ENCODE results near the gene DNAJB2.
"Not testable (repeated sequence)": the region's sequence is repeated elsewhere in the genome, so short reads cannot be mapped to it uniquely, and the experiment has no call there.

DNAJB2 gene

GRCh38 chr2:219308142-219309101 lies 29.3 kb downstream of the DNAJB2 start:
- Histone ChIP-seq H3K27me3 (ENCODE audit: control insufficient read depth, insufficient read depth, low read length) (peaks cover 4% of the 10 kb centered on the region), H3K9ac (peak overlapping the region; percentile 24)
- TF ChIP-seq CTCF (IDR thresholded peaks at IDR 0.05) = no peak

GRCh38 chr2:219309278-219309677 lies 30.1 kb downstream of the DNAJB2 start, which contains the start of gene PTPRN:
PTPRN (minus strand) TSS chr2:219309401; CDS start chr2:219309332, 69 bp downstream.
- Histone ChIP-seq H3K9me3 (ENCODE audit: control insufficient read depth, low read length) (no peaks in the 10 kb centered on the region), H3K36me3 (ENCODE audit: control insufficient read depth, insufficient read depth, low read length) (no peaks in the 10 kb centered on the region), H3K27ac (peak within 1 kb of the TSS; percentile 53), H2AFZ (peak within 1 kb of the TSS; percentile 95), H3K9ac (peak within 1 kb of the TSS; percentile 24), H3K4me1 (no peaks in the 10 kb centered on the region), H3K79me2 (no peaks in the 10 kb centered on the region), H3K4me3 (ENCODE audit: low read depth, low read length) (no peak within 1 kb of the TSS), H3K27me3 (ENCODE audit: control insufficient read depth, insufficient read depth, low read length) (peaks cover 4% of the 10 kb centered on the region), H3K4me2 (ENCODE audit: low read length) (no peak within 1 kb of the TSS)
- TF ChIP-seq CTCF (IDR thresholded peaks at IDR 0.05) = no peak

More at GRCh38 chr2:219308142-219309101, 29.3 kb downstream of the DNAJB2 start:
- peak overlapping the region; percentile 95 for H2AFZ ChIP-seq
- H3K4me1 ChIP-seq = no peaks in the 10 kb centered on the region
- H3K9me3 ChIP-seq (ENCODE audit: control insufficient read depth, low read length) = no peaks in the 10 kb centered on the region
- peak overlapping the region; percentile 53 for H3K27ac ChIP-seq
- no peak overlapping the region for H3K4me3 ChIP-seq (ENCODE audit: low read depth, low read length)
- no peaks in the 10 kb centered on the region for H3K36me3 ChIP-seq (ENCODE audit: control insufficient read depth, insufficient read depth, low read length)
- no peak overlapping the region for H3K4me2 ChIP-seq (ENCODE audit: low read length)
- no peaks in the 10 kb centered on the region for H3K79me2 ChIP-seq

DNA sequence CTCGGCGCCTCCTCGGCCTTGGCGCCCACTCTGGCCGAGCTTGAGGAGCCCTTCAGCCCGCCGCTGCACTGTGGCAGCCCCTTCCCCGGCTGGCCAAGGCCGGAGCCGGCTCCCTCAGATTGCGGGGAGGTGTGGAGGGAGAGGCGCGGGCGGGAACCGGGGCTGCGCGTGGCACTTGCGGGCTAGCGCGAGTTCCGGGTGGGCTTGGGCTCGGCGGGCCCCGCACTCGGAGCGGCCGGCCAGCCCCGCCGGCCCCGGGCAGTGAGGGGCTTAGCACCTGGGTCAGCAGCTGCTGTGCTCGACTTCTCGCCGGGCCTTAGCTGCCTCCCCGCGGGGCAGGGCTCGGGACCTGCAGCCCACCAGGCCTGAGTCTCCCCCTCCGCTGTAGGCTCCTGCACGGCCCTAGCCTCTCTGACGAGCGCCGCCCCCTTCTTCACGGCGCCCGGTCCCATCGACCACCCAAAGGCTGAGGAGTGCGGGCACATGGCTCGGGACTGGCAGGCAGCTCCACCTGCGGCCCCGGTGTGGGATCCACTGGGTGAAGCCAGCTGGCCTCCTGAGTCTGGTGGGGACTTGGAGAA lies 33.6 kb downstream of the DNAJB2 start:
- not testable (repeated sequence) for H3K9me3 ChIP-seq (ENCODE audit: control insufficient read depth, low read length); H2AFZ ChIP-seq; H3K27me3 ChIP-seq (ENCODE audit: control insufficient read depth, insufficient read depth, low read length); H3K4me2 ChIP-seq (ENCODE audit: low read length); H3K4me1 ChIP-seq; H3K79me2 ChIP-seq; H3K4me3 ChIP-seq (ENCODE audit: low read depth, low read length); H3K27ac ChIP-seq; H3K36me3 ChIP-seq (ENCODE audit: control insufficient read depth, insufficient read depth, low read length); H3K9ac ChIP-seq

DNA sequence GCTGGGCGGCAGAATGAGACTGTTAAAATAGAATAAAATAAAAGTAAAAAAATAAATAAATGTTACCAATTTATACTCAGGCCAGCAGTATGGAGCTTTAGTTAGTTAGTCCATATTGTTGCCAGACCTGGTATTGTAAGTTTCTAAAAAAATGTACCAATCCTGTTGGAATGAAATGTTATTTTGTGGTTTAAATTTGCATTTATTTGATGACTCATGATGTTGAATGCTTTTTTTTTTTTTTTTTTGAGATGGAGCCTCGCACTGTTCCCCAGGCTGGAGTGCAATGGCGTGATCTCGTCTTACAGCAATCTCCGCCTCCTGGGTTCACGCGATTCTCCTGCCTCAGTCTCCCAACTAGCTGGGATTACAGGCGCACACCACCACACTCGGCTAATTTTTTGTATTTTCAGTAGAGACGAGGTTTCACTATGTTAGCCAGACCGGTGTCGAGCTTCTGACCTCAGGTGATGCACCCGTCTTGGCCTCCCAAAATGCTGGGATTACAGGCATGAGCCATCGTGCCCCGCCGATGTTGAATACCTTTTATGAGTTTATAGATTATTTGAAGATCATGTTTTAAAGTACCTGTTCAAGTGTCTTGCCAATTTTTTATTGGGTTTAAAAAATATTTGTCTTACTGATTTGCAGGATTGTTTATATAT lies 35.8 kb downstream of the DNAJB2 start:
- Histone ChIP-seq H3K79me2 (no peaks in the 10 kb centered on the region), H3K36me3 (ENCODE audit: control insufficient read depth, insufficient read depth, low read length) (no peaks in the 10 kb centered on the region), H3K4me1 (no peaks in the 10 kb centered on the region), H2AFZ (no peak overlapping the region), H3K27me3 (ENCODE audit: control insufficient read depth, insufficient read depth, low read length) (no peaks in the 10 kb centered on the region), H3K4me2 (ENCODE audit: low read length) (no peak overlapping the region), H3K9ac (no peak overlapping the region), H3K4me3 (ENCODE audit: low read depth, low read length) (no peak overlapping the region), H3K27ac (no peak overlapping the region), H3K9me3 (ENCODE audit: control insufficient read depth, low read length) (no peaks in the 10 kb centered on the region)
- no peak for TF ChIP-seq CTCF (IDR thresholded peaks at IDR 0.05)

GRCh38 chr2:219323434-219323833 lies 44.3 kb downstream of the DNAJB2 start:
- no peaks in the 10 kb centered on the region for H3K79me2 ChIP-seq
- no peak overlapping the region for H3K4me3 ChIP-seq (ENCODE audit: low read depth, low read length)
- no peak for TF ChIP-seq CTCF (IDR thresholded peaks at IDR 0.05)
- H3K9ac ChIP-seq = no peak overlapping the region
- no peak overlapping the region for H3K4me2 ChIP-seq (ENCODE audit: low read length)
- no peak overlapping the region for H2AFZ ChIP-seq
- H3K27ac ChIP-seq = no peak overlapping the region
- no peaks in the 10 kb centered on the region for H3K9me3 ChIP-seq (ENCODE audit: control insufficient read depth, low read length)
- no peaks in the 10 kb centered on the region for H3K4me1 ChIP-seq
- no peaks in the 10 kb centered on the region for H3K36me3 ChIP-seq (ENCODE audit: control insufficient read depth, insufficient read depth, low read length)
- no peaks in the 10 kb centered on the region for H3K27me3 ChIP-seq (ENCODE audit: control insufficient read depth, insufficient read depth, low read length)
